Sigmoid colon (tissue), 7 donors: ENCODE results near the gene SLC8A1. TPM values are rescaled to one million over a fixed set of nuclear protein-coding genes. Genes with fewer than 3 reads are reported as not detected.

Experiments
- DNase-seq: peaks from one replicate; pipeline ENCODE4 v3.0.0-alpha.2; 2019
- H3K27ac ChIP-seq, 4 donors: fragments of 200-600 bp; sonication (generic); one replicate each; pipeline ENCODE4 v1.5.1; 2016 to 2019; ENCODE audit warnings: mild to moderate bottlenecking in 1 of 4
- H3K27me3 ChIP-seq, 3 donors: fragments of 200-600 bp; sonication (generic); one replicate each; pipeline ENCODE4 v1.5.1; 2019; ENCODE audit warnings: mild to moderate bottlenecking in 1 of 3
- H3K36me3 ChIP-seq, 4 donors: fragments of 200-600 bp; sonication (generic); one replicate each; pipeline ENCODE4 v1.5.1; 2016 to 2019
- H3K4me1 ChIP-seq, 4 donors: fragments of 200-600 bp; sonication (generic); one replicate each; pipeline ENCODE4 v1.5.1; 2017 to 2019
- H3K4me3 ChIP-seq, 4 donors: fragments of 200-600 bp; sonication (generic); one replicate each; pipeline ENCODE4 v1.5.1; 2017 to 2019; ENCODE audit warnings: mild to moderate bottlenecking in 2 of 4, moderate library complexity in 1 of 4
- H3K9me3 ChIP-seq, 4 donors: fragments of 200-600 bp in 3 of 4; sonication (generic) in 3 of 4; one replicate each; pipeline versions ENCODE4 v1.5.1 to v1.6.1; 2013 to 2019
- EP300 ChIP-seq, 4 donors: sonication (generic); formaldehyde crosslinking; IDR thresholded peaks; one replicate each; pipeline ENCODE4 v1.6.1; 2017; ENCODE audit warnings: antibody characterized with exemption in 4 of 4
- POLR2A ChIP-seq, 2 donors: fragments of 450-650 bp; IDR thresholded peaks; one replicate each; pipeline ENCODE4 v1.6.1; 2016; ENCODE audit warnings: antibody characterized with exemption in 2 of 2, mild to moderate bottlenecking in 2 of 2, moderate library complexity in 2 of 2
- POLR2AphosphoS5 ChIP-seq, 4 donors: sonication (generic); formaldehyde crosslinking; IDR thresholded peaks; one replicate each; pipeline ENCODE4 v1.6.1; 2017; ENCODE audit warnings: antibody characterized with exemption in 4 of 4
- whole genome bisulfite sequencing, 2 donors: extraction: QIAGEN DNeasy Blood & Tissue Kit; methylation state at CpG; one replicate each; pipeline ENCODE4 v1.1.7; 2013; 5-methylcytosine and 5-hydroxymethylcytosine counted together
- intact Hi-C: fragments of 100-400 bp; cut with DNase I; formaldehyde crosslinking; loops from one replicate; pipeline ENCODE4 v1.15.1; 2023
- polyA plus RNA-seq, 3 donors: library from polyadenylated mRNA; stranded (reverse); fragments of 200-250 nt; gene quantifications; one replicate each; pipeline ENCODE4 v1.2.3, GENCODE V29; 2013
- total RNA-seq, 4 donors: library from RNA; depleted of rRNA; stranded (reverse); fragments of >200 nt; gene quantifications; one replicate each; pipeline ENCODE4 v1.1.0, GENCODE V29; 2016
- TF ChIP-seq, protein P1 (sequence below), 4 experiments: fragments of 450-650 bp in 3 of 4; fragments of 200-600 bp in 1 of 4; IDR thresholded peaks; one replicate each; pipeline ENCODE4 v1.5.1; 2016 to 2019; ENCODE audit warnings: antibody characterized with exemption in 4 of 4, mild to moderate bottlenecking in 3 of 4, moderate library complexity in 2 of 4
- donor health status: healthy with polysubstance abuse.
- donor health status: Bipolar disorder and iron deficiency.
- donor health status: healthy.

SLC8A1 gene
- total and polyA plus RNA-seq, 7 donors = 0.60 to 337 (median 229) TPM

DNA sequence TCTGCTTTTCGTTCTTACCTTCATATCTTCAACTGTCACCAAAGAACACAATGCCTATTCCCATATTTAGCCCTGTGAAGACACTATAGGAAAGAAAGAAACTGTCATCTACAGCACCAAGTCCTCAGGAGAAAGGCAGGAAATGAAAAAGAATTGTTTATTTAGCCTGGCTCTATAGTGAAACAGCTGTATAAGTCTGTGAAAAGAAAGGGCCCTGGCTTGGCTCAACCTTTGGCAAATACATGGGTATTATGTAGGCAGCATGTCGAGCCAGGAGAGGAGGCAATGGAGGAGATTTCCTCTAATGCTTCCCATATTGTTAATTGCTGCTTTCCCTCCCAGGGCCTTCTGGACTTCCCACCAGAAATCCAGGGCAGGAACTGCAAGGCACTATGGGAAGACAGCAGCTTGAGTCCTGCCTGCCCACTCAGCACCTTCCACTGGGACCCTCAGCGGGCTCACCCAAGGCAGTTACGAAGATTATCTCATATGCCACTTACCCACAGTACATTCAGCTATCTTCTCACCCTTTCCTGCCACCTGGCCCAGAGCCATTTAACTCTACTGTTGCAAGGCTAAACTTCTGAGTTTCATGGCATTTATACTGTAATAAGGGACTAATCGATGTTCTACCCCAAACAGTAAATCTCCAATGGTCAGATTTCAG lies 30.1 kb downstream of the SLC8A1 start:
- intact Hi-C loops = no loop called here
- TF ChIP-seq POLR2A (IDR thresholded peaks at IDR 0.05) = no peak
- no peak for TF ChIP-seq EP300 (IDR thresholded peaks at IDR 0.05)
- peak in 2 of 4 donors; percentile 47 to 53 for TF ChIP-seq POLR2AphosphoS5 (IDR thresholded peaks at IDR 0.05)
- TF ChIP-seq, protein P1, sequence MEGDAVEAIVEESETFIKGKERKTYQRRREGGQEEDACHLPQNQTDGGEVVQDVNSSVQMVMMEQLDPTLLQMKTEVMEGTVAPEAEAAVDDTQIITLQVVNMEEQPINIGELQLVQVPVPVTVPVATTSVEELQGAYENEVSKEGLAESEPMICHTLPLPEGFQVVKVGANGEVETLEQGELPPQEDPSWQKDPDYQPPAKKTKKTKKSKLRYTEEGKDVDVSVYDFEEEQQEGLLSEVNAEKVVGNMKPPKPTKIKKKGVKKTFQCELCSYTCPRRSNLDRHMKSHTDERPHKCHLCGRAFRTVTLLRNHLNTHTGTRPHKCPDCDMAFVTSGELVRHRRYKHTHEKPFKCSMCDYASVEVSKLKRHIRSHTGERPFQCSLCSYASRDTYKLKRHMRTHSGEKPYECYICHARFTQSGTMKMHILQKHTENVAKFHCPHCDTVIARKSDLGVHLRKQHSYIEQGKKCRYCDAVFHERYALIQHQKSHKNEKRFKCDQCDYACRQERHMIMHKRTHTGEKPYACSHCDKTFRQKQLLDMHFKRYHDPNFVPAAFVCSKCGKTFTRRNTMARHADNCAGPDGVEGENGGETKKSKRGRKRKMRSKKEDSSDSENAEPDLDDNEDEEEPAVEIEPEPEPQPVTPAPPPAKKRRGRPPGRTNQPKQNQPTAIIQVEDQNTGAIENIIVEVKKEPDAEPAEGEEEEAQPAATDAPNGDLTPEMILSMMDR (IDR thresholded peaks at IDR 0.05) = no peak
- H3K27me3 ChIP-seq = no peaks in the 10 kb centered on the region
- peak; percentile 72 for DNase-seq
- H3K36me3 ChIP-seq = no peaks in the 10 kb centered on the region
- peaks cover 0 to 64% (median 48%) of the 10 kb centered on the region in 4 donors for H3K4me1 ChIP-seq
- WGBS, 2 donors = 74 to 82% methylated on average over 5 of the region's 5 CpGs
- no peaks in the 10 kb centered on the region for H3K9me3 ChIP-seq
- H3K27ac ChIP-seq = peak overlapping the region; percentile 70 to 86 (median 76)
- H3K4me3 ChIP-seq = no peak overlapping the region

DNA sequence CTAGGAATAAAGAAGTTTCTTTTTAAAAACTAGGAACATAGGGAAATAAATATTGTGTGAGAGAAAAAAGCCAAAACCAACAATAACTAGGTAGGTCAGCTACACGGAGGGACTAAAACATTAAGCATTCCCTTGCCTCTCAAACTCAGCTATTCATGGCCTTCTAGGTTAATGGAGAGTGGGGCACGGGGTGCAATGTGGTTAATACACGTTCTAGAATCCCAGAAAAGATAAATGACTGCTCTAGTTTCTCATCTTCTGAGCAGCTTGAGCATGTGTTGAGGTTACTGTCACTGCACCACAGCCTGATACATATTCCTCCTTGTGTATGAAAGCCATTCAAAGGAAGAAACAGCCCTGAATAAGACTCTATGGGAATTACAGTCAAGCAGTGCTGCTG lies 31.4 kb downstream of the SLC8A1 start:
- TF ChIP-seq, protein P1 (IDR thresholded peaks at IDR 0.05) = no peak
- TF ChIP-seq EP300 (IDR thresholded peaks at IDR 0.05) (no peak), POLR2AphosphoS5 (IDR thresholded peaks at IDR 0.05) (no peak), POLR2A (IDR thresholded peaks at IDR 0.05) (no peak)
- Histone ChIP-seq H3K36me3 (no peaks in the 10 kb centered on the region), H3K4me1 (peaks cover 0 to 69% (median 52%) of the 10 kb centered on the region in 4 donors), H3K4me3 (no peak overlapping the region), H3K9me3 (no peaks in the 10 kb centered on the region), H3K27ac (peak overlapping the region; percentile 70 to 86 (median 76)), H3K27me3 (no peaks in the 10 kb centered on the region)
- intact Hi-C loops = no loop called here
- no peak for DNase-seq
- WGBS, 2 donors = 47 to 59% methylated on average over 3 of the region's 3 CpGs

DNA sequence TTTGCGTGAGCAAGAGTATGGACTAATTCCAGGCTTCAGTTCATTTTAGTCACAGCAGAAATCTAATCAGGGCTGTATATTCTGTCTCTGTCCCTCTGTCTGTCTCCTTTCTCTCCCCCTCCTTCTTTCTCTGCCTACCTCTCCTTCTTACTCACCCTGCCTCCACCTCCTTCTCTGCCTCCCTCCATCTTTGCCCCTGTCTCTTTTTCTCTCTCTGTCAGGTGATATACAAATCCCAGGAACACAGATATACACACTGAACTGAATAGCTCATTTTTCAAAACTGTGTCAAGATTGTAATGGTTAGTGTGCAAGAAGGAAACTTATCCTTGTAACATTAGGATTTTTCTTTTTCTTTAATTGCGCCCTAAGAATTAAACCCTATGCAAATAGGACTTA lies 32.5 kb downstream of the SLC8A1 start:
- WGBS, 2 donors = 86 to 91% methylated on average over 2 of the region's 2 CpGs
- no peaks in the 10 kb centered on the region for H3K27me3 ChIP-seq
- H3K4me1 ChIP-seq = peaks cover 0 to 68% (median 52%) of the 10 kb centered on the region in 4 donors
- TF ChIP-seq POLR2AphosphoS5 (IDR thresholded peaks at IDR 0.05) = no peak
- no peak for TF ChIP-seq POLR2A (IDR thresholded peaks at IDR 0.05)
- TF ChIP-seq, protein P1 (IDR thresholded peaks at IDR 0.05) = no peak
- no peak for TF ChIP-seq EP300 (IDR thresholded peaks at IDR 0.05)
- no peaks in the 10 kb centered on the region for H3K36me3 ChIP-seq
- H3K4me3 ChIP-seq = no peak overlapping the region
- DNase-seq = no peak
- peak overlapping the region; percentile 70 to 86 (median 76) for H3K27ac ChIP-seq
- no peaks in the 10 kb centered on the region for H3K9me3 ChIP-seq
- intact Hi-C loops = no loop called here

DNA sequence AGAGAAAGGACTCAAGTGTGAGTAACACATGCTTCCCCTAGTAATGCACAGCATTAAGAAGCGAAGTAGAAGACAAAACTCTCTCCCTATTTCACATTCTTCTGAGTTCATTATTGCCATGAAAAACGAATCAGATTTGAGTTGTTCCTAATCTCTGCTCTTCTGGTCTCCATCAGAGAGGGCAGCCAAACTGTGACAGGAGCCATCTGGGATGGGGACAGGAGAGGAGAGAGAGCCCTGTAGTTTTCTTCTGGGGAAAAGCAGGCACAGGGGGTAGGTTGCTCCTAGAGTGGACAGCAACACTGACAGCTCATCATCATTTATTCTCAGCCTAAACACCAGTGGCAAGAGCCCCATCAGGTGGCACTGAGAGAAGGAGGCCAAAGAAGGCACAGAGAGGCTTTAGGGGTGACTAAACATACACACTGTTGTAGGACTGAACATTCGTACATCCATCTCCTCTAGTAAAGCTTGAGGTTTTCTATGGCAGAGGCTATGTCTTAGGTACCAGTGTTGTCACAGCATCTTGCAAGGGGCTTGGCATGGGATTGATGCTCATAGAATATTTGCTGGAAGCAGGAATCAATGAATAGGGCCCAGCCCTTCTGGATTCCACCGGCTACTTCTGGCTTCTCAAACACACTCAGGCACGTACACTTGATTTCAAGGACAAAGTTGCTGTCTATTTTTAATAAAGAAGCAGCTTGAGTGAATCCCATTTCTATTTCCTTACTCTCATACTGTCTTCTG lies 33.1 kb downstream of the SLC8A1 start:
- no peaks in the 10 kb centered on the region for H3K9me3 ChIP-seq
- intact Hi-C loops = no loop called here
- TF ChIP-seq, protein P1 (IDR thresholded peaks at IDR 0.05) = no peak
- TF ChIP-seq POLR2A (IDR thresholded peaks at IDR 0.05) (no peak), EP300 (IDR thresholded peaks at IDR 0.05) (no peak), POLR2AphosphoS5 (IDR thresholded peaks at IDR 0.05) (peak in 3 of 4 donors; percentile 17 to 59 (median 50))
- DNase-seq = peak; percentile 67
- H3K36me3 ChIP-seq = no peaks in the 10 kb centered on the region
- H3K27me3 ChIP-seq = no peaks in the 10 kb centered on the region
- no peak overlapping the region for H3K4me3 ChIP-seq
- peaks cover 0 to 68% (median 52%) of the 10 kb centered on the region in 4 donors for H3K4me1 ChIP-seq
- WGBS, 2 donors = 60 to 65% methylated on average over 5 of the region's 5 CpGs
- peak overlapping the region; percentile 70 to 86 (median 76) for H3K27ac ChIP-seq
